ENCODE data around the gene OTUB1. TPM values are rescaled to one million over a fixed set of nuclear protein-coding genes. Genes with fewer than 3 reads are reported as not detected.
A peak's percentile ranks its signal among the peaks of the same experiment; 100 is the strongest.

OTUB1 gene
- total RNA-seq, 2 donors from 2014 or later: 60.0 to 86.4 TPM

DNA sequence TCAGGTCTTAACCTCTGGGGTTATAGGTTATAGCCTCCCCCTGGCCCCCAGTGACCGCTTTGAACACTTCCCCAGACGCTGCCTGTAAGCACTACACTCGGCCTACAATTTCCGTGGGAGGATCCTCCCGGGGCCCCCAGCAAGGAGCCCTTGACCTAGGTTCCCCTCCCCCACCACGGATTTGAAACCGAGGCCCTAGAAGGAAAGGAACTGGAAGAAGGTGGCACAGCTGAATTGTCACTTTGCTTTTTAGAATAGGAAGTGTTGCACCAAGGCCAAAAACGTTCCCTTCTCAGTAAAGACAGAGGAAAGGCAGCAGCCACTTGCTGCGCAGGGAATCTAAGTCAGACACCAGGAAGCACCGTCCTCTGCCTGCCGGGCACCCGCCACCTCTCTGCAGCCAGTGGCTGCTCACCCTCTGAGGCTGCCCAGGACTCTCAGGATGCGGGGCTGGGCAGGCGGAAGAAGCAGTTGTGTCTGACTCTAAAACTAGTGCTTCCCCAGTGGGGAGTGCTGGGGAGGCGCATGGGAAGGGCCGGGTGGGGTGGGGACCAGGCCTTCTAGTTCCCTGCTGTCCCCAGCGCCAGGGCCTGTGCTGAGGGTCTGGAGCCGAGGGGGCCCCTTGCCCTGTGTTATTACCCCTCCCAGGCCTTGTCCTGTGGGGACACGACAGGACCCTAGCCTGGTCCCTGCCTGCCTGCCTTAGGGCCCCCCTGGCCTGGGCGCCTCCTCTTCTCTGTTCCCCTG, 41.6 kb downstream of the OTUB1 start:
- no peaks in the 10 kb centered on the region for H3K9me3 Mint-ChIP-seq
- H3K36me3 Mint-ChIP-seq: no peaks in the 10 kb centered on the region
- H3K27ac Mint-ChIP-seq: no peak overlapping the region
- ATAC-seq (no peak), DNase-seq (ENCODE audit: low spot score in 2 of 2) (no peak)

DNA sequence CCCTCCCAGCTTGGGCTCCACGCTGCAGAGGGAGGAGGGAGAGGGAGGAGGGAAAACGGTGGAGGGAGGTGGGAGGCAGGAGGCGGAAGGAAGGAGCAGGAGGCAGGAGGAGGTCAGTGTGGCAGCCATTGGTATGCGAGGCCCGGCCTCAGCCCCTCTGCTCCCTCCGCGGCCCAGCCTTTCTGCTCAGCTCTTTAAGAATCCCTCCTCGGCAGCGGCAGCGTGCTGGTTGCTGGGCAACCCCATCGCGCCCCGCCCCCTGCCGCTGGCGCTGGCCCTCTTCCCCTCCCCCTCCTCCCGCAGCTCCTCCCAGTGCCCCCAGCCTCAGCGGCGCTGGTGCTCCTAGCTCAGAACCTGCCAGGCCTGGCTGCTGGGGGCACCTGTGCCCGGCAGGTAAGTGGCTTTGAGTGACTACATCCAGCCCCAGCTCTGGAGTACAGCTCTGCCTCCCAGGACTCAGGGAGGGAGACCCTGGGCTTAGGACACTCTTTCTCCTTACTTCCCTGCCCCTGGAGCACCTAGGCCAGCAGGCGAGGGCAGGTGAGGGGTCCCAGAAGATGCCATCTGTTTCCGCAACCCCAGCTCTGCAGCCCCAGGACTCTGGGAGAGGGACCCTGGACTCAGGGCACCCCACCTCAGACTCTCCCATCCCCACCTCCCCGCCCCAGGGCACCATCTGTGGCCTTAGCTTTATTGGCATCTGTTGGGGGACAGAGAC, 42.3 kb downstream of the OTUB1 start:
- ATAC-seq (no peak), DNase-seq (ENCODE audit: low spot score in 2 of 2) (no peak)
- Mint-ChIP-seq H3K27ac (no peak overlapping the region), H3K9me3 (no peaks in the 10 kb centered on the region), H3K36me3 (no peaks in the 10 kb centered on the region)

DNA sequence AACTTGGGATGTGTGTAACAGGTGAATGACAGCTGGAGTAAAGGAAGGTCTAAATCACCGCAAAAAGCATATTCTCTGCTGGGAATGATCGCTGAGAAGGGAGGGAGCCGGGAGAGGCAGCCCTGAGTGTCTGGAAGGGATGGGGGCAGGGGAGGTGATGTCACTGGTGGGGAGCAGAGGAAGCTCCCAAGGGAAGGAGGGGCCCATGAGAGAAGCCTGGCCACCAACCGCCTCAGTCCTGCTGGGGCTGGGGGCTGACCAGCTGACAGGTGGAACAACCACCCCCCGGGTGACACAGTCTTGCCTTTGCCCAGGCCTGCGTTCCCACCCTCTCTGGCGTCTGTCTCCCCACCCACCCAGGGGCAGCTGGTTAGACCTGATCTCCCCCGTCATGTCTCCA, 43.5 kb downstream of the OTUB1 start:
- ATAC-seq: no peak

GRCh38 chr11:64031001-64031400, 44.8 kb downstream of the OTUB1 start:
- H3K36me3 Mint-ChIP-seq: peaks cover 4% of the 10 kb centered on the region in 2 donors
- no peak for ATAC-seq
- no peak overlapping the region for H3K27ac Mint-ChIP-seq
- DNase-seq (ENCODE audit: low spot score in 2 of 2): no peak
- H3K9me3 Mint-ChIP-seq: no peaks in the 10 kb centered on the region

More for the DNA sequence above, 43.5 kb downstream of the OTUB1 start:
- Mint-ChIP-seq H3K9me3 (no peaks in the 10 kb centered on the region), H3K36me3 (no peaks in the 10 kb centered on the region), H3K27ac (no peak overlapping the region)
- DNase-seq (ENCODE audit: low spot score in 2 of 2): no peak

- H3K9me3 Mint-ChIP-seq: no peaks in the 10 kb centered on the region
- DNase-seq (ENCODE audit: low spot score in 2 of 2) (no peak), ATAC-seq (no peak)
- peaks cover 4% of the 10 kb centered on the region in 2 donors for H3K36me3 Mint-ChIP-seq
- H3K27ac Mint-ChIP-seq: no peak overlapping the region
Measured at GRCh38 chr11:64032050-64032449, 45.8 kb downstream of the OTUB1 start.

DNA sequence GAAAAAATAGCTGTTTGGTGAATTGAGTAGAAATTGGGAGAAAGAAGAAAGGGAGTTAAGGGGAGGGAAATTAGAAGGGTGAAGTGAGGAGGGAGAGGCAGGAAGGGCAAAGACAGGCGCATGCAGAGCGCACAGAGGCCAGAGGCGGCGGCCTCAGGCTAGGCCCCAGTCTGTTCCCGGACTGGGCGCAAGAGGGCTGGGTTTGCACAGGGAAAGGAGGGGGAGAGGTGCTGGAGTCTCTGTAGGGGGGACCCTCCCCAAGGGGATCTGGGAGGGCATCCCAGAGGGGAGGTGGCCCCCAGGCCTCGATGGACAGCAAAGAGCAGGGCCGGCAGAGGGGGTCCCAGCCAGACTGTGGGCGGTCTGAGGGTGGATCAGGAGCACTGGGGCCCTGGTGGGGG, 48.2 kb downstream of the OTUB1 start:
- Mint-ChIP-seq H3K36me3 (peaks cover 4% of the 10 kb centered on the region in 2 donors), H3K27ac (no peak overlapping the region), H3K9me3 (no peaks in the 10 kb centered on the region)
- DNase-seq (ENCODE audit: low spot score in 2 of 2): no peak
- no peak for ATAC-seq

DNA sequence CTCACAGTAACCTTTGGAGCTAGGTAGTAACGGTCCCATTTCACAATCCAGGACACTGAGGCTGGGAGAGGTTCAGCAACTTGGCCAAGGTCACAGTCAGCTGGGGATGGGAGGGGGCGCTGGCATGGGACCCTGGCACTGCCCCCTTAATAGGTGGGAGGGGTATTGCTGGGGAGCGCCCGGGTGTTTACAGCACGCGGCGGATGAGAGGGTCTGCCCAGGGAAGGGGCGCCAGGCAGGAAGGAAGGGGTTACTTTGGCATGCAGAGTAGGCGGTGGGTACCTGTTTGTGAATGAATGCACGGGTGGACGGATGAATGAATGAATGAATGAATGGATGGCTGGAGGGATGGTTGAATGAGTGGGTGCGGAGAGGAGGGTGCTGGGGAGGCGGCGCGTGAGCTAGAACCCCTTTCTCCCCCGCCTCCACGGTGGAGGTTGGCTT, 48.9 kb downstream of the OTUB1 start:
- Mint-ChIP-seq H3K36me3 (peaks cover 4% of the 10 kb centered on the region in 2 donors), H3K9me3 (no peaks in the 10 kb centered on the region), H3K27ac (no peak overlapping the region)
- ATAC-seq (no peak), DNase-seq (ENCODE audit: low spot score in 2 of 2) (no peak)

GRCh38 chr11:64035576-64035975, 49.3 kb downstream of the OTUB1 start, which contains the start of gene FLRT1:
FLRT1 (plus strand) TSS chr11:64035931; CDS start chr11:64116268, 80,337 bp downstream.
- H3K36me3 Mint-ChIP-seq: peaks cover 4% of the 10 kb centered on the region in 2 donors
- no peak within 1 kb of the TSS for H3K27ac Mint-ChIP-seq
- no peak for DNase-seq (ENCODE audit: low spot score in 2 of 2)
- ATAC-seq: no peak
- no peaks in the 10 kb centered on the region for H3K9me3 Mint-ChIP-seq

DNA sequence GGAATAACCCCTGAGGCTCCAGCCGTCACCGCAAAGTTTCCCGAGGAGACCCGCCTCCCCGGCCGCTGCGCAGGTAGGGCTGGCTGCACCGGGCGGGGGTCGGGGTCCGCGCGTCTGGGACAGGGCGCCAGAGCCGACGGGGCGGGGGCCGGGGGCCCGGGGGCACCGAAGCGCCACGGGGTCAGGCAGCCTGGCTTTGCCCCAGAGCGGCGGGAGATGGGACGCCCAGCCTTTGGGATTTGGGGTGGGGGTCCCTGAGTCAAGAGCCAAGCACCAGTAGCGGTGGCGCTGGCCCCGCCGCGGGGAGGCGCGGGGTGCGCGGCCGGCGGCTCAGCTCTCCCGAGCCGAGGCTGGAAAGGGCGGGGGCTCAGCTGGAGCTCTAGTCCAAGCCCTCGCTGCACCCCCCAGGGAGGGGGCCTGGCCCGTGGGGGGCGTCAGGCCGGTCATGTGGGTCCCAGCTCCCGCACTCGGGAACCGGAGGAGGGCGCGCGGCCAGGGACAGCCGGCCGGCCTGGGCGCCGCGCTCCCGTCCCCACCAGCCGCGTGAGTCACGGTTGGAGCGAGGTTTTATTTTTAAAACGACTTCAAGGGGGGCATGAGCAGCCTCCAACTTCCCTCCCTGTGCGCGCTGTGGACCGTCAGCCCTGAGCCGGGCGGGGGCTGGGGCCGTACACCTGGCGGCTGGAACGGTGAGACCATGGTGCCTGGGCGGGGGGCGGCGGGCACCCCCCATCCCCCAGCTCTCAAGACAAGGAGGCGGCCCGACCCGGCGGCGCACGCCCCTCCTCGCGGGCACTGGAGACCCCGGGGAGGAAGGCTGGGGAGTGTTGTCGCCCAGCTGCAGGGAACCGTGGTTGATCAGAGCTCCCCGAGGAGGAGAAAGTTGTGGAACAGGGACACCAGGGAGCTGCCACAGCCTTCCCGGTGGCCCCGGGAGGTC, 50.1 kb downstream of the OTUB1 start:
- H3K36me3 Mint-ChIP-seq: peaks cover 4% of the 10 kb centered on the region in 2 donors

GRCh38 chr11:64037027-64037634, 50.9 kb downstream of the OTUB1 start:
- H3K36me3 Mint-ChIP-seq: peaks cover 4% of the 10 kb centered on the region in 2 donors
- peak in 1 of 2 donors; percentile 9 for ATAC-seq
- no peak for DNase-seq (ENCODE audit: low spot score in 2 of 2)
- no peak overlapping the region for H3K27ac Mint-ChIP-seq
- H3K9me3 Mint-ChIP-seq: no peaks in the 10 kb centered on the region

More for the DNA sequence above, 50.1 kb downstream of the OTUB1 start:
- Mint-ChIP-seq H3K9me3 (no peaks in the 10 kb centered on the region), H3K27ac (no peak overlapping the region)
- peak in 1 of 2 donors; percentile 36 for ATAC-seq
- DNase-seq (ENCODE audit: low spot score in 2 of 2): no peak

DNA sequence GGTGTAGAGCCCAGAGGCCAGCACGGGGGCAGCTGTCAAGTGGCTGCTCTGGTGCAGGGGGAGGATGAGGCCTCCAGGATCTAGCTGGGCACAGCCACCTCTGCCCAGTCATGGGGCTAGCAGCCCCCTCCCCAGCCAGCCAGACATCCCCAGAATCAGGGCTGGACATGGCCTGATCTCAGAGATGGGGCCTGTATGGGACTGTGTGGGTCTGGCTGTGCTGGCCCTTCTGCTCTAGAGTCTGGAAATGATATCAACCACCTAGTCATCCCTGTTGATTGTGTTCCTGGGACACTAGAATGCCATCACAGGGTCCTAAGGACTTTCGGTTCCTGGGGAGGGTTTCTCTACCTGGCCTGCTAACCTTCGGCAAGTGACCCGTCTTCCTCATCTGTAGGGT, 52.3 kb downstream of the OTUB1 start:
- Mint-ChIP-seq H3K9me3 (no peaks in the 10 kb centered on the region), H3K36me3 (peaks cover 4% of the 10 kb centered on the region in 2 donors), H3K27ac (no peak overlapping the region)
- no peak for DNase-seq (ENCODE audit: low spot score in 2 of 2)
- no peak for ATAC-seq

DNA sequence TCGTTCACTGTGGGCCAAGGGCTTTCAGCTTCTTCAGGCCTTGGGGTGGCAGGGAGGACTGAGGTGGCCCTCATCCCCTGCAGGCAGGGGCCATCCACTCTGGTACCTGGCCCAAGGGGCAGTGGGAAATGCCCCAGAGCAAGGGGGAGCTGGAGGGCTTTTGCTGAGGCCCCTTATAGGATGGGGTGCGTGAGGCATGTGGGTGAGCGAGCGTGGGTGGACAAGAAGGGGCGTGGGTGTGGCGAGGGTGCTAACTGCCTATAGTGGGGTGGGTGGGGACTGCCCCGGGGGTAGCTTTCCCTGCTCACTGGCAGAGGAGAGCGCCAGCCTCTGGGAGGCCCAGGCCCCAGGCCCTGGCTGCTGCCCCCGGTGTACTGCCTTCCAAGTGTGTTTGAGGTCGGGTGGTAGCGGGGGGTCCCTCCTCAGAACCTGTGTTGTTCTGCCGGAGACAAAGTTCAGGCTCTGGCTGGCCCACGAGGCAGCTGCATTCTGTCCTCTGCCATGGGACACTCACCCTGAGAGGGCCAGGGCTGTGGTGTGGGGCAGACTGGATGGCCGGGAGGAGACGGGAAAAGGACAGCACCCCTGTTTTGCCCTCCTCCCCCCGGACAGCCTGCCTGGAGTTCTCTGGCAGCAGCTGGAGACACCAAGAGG, 52.9 kb downstream of the OTUB1 start:
- Mint-ChIP-seq H3K36me3 (peaks cover 4% of the 10 kb centered on the region in 2 donors), H3K9me3 (no peaks in the 10 kb centered on the region)

DNA sequence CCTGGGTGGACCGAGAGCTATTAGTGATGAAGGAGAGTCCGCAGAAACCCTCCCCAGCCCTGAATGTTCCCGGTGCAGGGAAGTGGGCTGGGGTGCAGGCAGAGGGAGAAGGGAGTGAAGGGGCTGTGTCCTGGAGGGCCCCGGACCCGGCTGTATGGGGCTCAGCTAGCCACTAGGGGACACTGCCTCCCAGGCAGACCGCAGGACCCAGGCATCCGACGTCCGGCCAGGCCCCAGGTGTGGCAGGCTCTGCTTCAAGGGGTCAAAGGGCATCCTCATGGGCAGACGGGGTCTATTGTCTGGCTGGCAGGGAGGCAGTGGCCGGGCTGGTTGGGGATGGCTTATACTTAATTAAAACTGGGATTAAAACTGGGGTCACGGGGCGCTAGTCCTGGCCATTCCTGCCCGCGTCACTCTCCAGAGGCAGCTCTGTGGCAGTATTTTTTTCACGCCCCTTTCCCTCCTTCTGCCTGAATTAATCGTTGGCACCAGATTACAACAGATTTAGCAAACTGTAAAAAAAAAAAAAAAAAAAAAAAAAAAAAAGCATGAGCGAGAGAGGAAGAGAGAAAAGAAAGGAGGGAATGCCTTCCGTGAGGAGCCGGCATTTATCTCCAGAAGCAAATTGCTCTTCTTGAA, 54.6 kb downstream of the OTUB1 start:
- Mint-ChIP-seq H3K9me3 (no peaks in the 10 kb centered on the region), H3K27ac (no peak overlapping the region), H3K36me3 (no peaks in the 10 kb centered on the region)
- no peak for DNase-seq (ENCODE audit: low spot score in 2 of 2)
- no peak for ATAC-seq

More for the DNA sequence above, 52.9 kb downstream of the OTUB1 start:
- DNase-seq (ENCODE audit: low spot score in 2 of 2) (no peak), ATAC-seq (no peak)
- H3K27ac Mint-ChIP-seq: no peak overlapping the region

DNA sequence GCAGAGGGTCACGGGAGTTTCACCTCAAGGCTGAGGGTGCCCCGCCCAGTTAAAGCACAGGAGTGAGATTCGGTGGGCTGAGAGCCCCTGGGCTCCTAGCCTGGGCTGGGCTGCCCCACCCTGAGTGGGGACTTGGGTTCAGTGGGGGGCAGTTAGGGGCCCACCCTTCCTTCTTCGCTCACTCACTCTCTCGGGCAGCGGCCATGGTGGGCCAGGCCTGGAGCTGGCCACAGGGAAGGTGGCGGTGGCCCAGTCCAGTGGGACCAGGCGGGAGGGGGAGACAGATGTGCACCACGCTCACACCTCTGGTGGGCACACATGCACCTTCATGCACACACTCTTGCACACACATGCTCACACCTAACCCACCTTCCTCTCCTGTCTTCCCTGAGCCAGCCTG, 55.6 kb downstream of the OTUB1 start:
- no peak for ATAC-seq
- H3K36me3 Mint-ChIP-seq: no peaks in the 10 kb centered on the region
- DNase-seq (ENCODE audit: low spot score in 2 of 2): no peak
- H3K27ac Mint-ChIP-seq: no peak overlapping the region
- no peaks in the 10 kb centered on the region for H3K9me3 Mint-ChIP-seq

- H3K36me3 Mint-ChIP-seq: no peaks in the 10 kb centered on the region
- ATAC-seq: no peak
Measured at GRCh38 chr11:64042301-64042700, 56.1 kb downstream of the OTUB1 start.

More at GRCh38 chr11:64042301-64042700, 56.1 kb downstream of the OTUB1 start:
- no peak for DNase-seq (ENCODE audit: low spot score in 2 of 2)
- H3K9me3 Mint-ChIP-seq: no peaks in the 10 kb centered on the region
- H3K27ac Mint-ChIP-seq: no peak overlapping the region
